GM19099 (cell line): ENCODE data around the gene SERPINB3.
"Not testable (repeated sequence)": the region's sequence is repeated elsewhere in the genome, so short reads cannot be mapped to it uniquely, and the experiment has no call there.

Experiments
- POLR2A ChIP-seq: IDR thresholded peaks from 3 replicates; pipeline ENCODE4 v1.6.1; 2011; ENCODE audit warnings: low read depth; ENCODE audit not compliant: insufficient read length; ENCODE audit errors: extremely low read depth

SERPINB3 gene

GRCh38 chr18:63677500-63678225 is 16.0 kb upstream of the SERPINB3 start:
- TF ChIP-seq POLR2A: no peak

- TF ChIP-seq POLR2A: no peak
These were observed 15.0 kb upstream of the SERPINB3 start for GRCh38 chr18:63676526-63677323.

GRCh38 chr18:63664571-63664970 is 2.9 kb upstream of the SERPINB3 start:
- TF ChIP-seq POLR2A: no peak

GRCh38 chr18:63648241-63648640 is 13.5 kb downstream of the SERPINB3 start:
- TF ChIP-seq POLR2A: no peak

- TF ChIP-seq POLR2A: no peak
These were observed 14.8 kb downstream of the SERPINB3 start for GRCh38 chr18:63646936-63647335.

GRCh38 chr18:63644142-63644541 is 17.6 kb downstream of the SERPINB3 start, which contains the start of gene SERPINB4:
TSS of gene SERPINB4 (minus strand) at chr18:63644256. CDS start at chr18:63643577, 679 bp downstream.
- TF ChIP-seq POLR2A: not testable (repeated sequence)

GRCh38 chr18:63637703-63638102 is 24.0 kb downstream of the SERPINB3 start:
- no peak for TF ChIP-seq POLR2A

GRCh38 chr18:63627819-63628218 is 33.9 kb downstream of the SERPINB3 start:
- TF ChIP-seq POLR2A: no peak

GRCh38 chr18:63626431-63626830 is 35.3 kb downstream of the SERPINB3 start:
- TF ChIP-seq POLR2A: no peak

GRCh38 chr18:63624863-63625262 is 36.8 kb downstream of the SERPINB3 start:
- no peak for TF ChIP-seq POLR2A

- no peak for TF ChIP-seq POLR2A
These were observed 42.0 kb downstream of the SERPINB3 start for GRCh38 chr18:63619661-63620060.

- no peak for TF ChIP-seq POLR2A
These were observed 43.8 kb downstream of the SERPINB3 start for GRCh38 chr18:63617915-63618234.

GRCh38 chr18:63617049-63617914 is 44.4 kb downstream of the SERPINB3 start:
- no peak for TF ChIP-seq POLR2A

- no peak for TF ChIP-seq POLR2A
These were observed 48.3 kb downstream of the SERPINB3 start for GRCh38 chr18:63613420-63613819.

GRCh38 chr18:63606526-63606925 is 55.2 kb downstream of the SERPINB3 start:
- TF ChIP-seq POLR2A: no peak
